Measurements from ENCODE around the gene RMRP. TPM values are rescaled to one million over a fixed set of nuclear protein-coding genes. Genes with fewer than 3 reads are reported as not detected.

Gene RMRP
- total and polyA plus RNA-seq, 2 experiments from 2014 or later = 20,944 TPM; not detected in 1

GRCh38 chr9:35689542-35690293, 31.9 kb upstream of the RMRP start, which contains the start of gene TPM2:
TSS of gene TPM2 (minus strand) at chr9:35689925. CDS start at chr9:35689817, 108 bp downstream.
- Histone ChIP-seq H3K4me3 (peak within 1 kb of the TSS; percentile 98), H3K4me2 (ENCODE audit: unreplicated experiment) (peak within 1 kb of the TSS; percentile 89), H3K27me3 (replicated peaks; ENCODE audit: insufficient read depth) (no peaks in the 10 kb centered on the region), H2AFZ (peak within 1 kb of the TSS; percentile 44), H3K9ac (peak within 1 kb of the TSS; percentile 94), H3K27ac (peak within 1 kb of the TSS; percentile 89), H4K20me1 (ENCODE audit: insufficient read depth) (peaks cover 36% of the 10 kb centered on the region), H3F3A (ENCODE audit: insufficient read depth) (peaks cover 73% of the 10 kb centered on the region), H3K79me2 (ENCODE audit: insufficient read depth) (peaks cover 59% of the 10 kb centered on the region), H3K36me3 (ENCODE audit: low read depth) (peaks cover 22% of the 10 kb centered on the region), H3K4me1 (ENCODE audit: insufficient read depth) (peaks cover 40% of the 10 kb centered on the region), H3K9me3 (ENCODE audit: low read depth) (no peaks in the 10 kb centered on the region), H3K9me2 (ENCODE audit: insufficient read depth) (no peaks in the 10 kb centered on the region)
- WGBS, 2 experiments (ENCODE audit: low coverage in 1 of 2, low lambda C conversion rate in 2 of 2, missing lambda C conversion rate in 2 of 2) = 1 to 2% methylated on average over 29 to 44 of the region's 61 CpGs
- in situ Hi-C loops (cut with MboI) = no loop called here
- peak; percentile 90 for DNase-seq
- TF ChIP-seq EZH2phosphoT487 (IDR thresholded peaks at IDR 0.05; ENCODE audit: insufficient read depth, low read depth) (no peak), EZH2 (IDR thresholded peaks at IDR 0.05; ENCODE audit: insufficient read depth, poor library complexity, severe bottlenecking) (no peak)

- H3K27me3 ChIP-seq (replicated peaks; ENCODE audit: insufficient read depth) = no peaks in the 10 kb centered on the region
- H3K9me3 ChIP-seq (ENCODE audit: low read depth) = no peaks in the 10 kb centered on the region
- H3K36me3 ChIP-seq (ENCODE audit: low read depth) = peaks cover 29% of the 10 kb centered on the region
- peak overlapping the region; percentile 89 for H3K4me2 ChIP-seq (ENCODE audit: unreplicated experiment)
- peaks cover 43% of the 10 kb centered on the region for H4K20me1 ChIP-seq (ENCODE audit: insufficient read depth)
- DNase-seq = peak; percentile 91
- H3K4me1 ChIP-seq (ENCODE audit: insufficient read depth) = peaks cover 37% of the 10 kb centered on the region
- in situ Hi-C loops (cut with MboI) = no loop called here
- peak overlapping the region; percentile 98 for H3K4me3 ChIP-seq
- WGBS, 2 experiments (ENCODE audit: low coverage in 1 of 2, low lambda C conversion rate in 2 of 2, missing lambda C conversion rate in 2 of 2) = 25 to 26% methylated on average over 12 of the region's 12 CpGs
- H3K27ac ChIP-seq = peak overlapping the region; percentile 89
- H3K9ac ChIP-seq = peak overlapping the region; percentile 94
- no peak for TF ChIP-seq EZH2 (IDR thresholded peaks at IDR 0.05; ENCODE audit: insufficient read depth, poor library complexity, severe bottlenecking)
- TF ChIP-seq EZH2phosphoT487 (IDR thresholded peaks at IDR 0.05; ENCODE audit: insufficient read depth, low read depth) = no peak
- H2AFZ ChIP-seq = no peak overlapping the region
- H3K9me2 ChIP-seq (ENCODE audit: insufficient read depth) = no peaks in the 10 kb centered on the region
- peaks cover 66% of the 10 kb centered on the region for H3K79me2 ChIP-seq (ENCODE audit: insufficient read depth)
- H3F3A ChIP-seq (ENCODE audit: insufficient read depth) = peaks cover 75% of the 10 kb centered on the region
These were observed 31.0 kb upstream of the RMRP start for GRCh38 chr9:35688558-35689541.

- DNase-seq = no peak
- no peak overlapping the region for H2AFZ ChIP-seq
- peaks cover 75% of the 10 kb centered on the region for H3F3A ChIP-seq (ENCODE audit: insufficient read depth)
- H3K9me3 ChIP-seq (ENCODE audit: low read depth) = no peaks in the 10 kb centered on the region
- H4K20me1 ChIP-seq (ENCODE audit: insufficient read depth) = peaks cover 49% of the 10 kb centered on the region
- H3K4me1 ChIP-seq (ENCODE audit: insufficient read depth) = peaks cover 43% of the 10 kb centered on the region
- in situ Hi-C loops (cut with MboI) = no loop called here
- peaks cover 68% of the 10 kb centered on the region for H3K79me2 ChIP-seq (ENCODE audit: insufficient read depth)
- TF ChIP-seq EZH2phosphoT487 (IDR thresholded peaks at IDR 0.05; ENCODE audit: insufficient read depth, low read depth) (no peak), EZH2 (IDR thresholded peaks at IDR 0.05; ENCODE audit: insufficient read depth, poor library complexity, severe bottlenecking) (no peak)
- peak overlapping the region; percentile 89 for H3K4me2 ChIP-seq (ENCODE audit: unreplicated experiment)
- no peaks in the 10 kb centered on the region for H3K27me3 ChIP-seq (replicated peaks; ENCODE audit: insufficient read depth)
- H3K9ac ChIP-seq = peak overlapping the region; percentile 94
- 74 to 81% methylated on average over 2 of the region's 2 CpGs for WGBS, 2 experiments (ENCODE audit: low coverage in 1 of 2, low lambda C conversion rate in 2 of 2, missing lambda C conversion rate in 2 of 2)
- no peaks in the 10 kb centered on the region for H3K9me2 ChIP-seq (ENCODE audit: insufficient read depth)
- peak overlapping the region; percentile 89 for H3K27ac ChIP-seq
- H3K4me3 ChIP-seq = peak overlapping the region; percentile 98
- H3K36me3 ChIP-seq (ENCODE audit: low read depth) = peaks cover 37% of the 10 kb centered on the region
These were observed 30.2 kb upstream of the RMRP start for GRCh38 chr9:35687972-35688557.

- TF ChIP-seq EZH2phosphoT487 (IDR thresholded peaks at IDR 0.05; ENCODE audit: insufficient read depth, low read depth) (no peak), EZH2 (IDR thresholded peaks at IDR 0.05; ENCODE audit: insufficient read depth, poor library complexity, severe bottlenecking) (no peak)
- Histone ChIP-seq H3K9me3 (ENCODE audit: low read depth) (no peaks in the 10 kb centered on the region), H3K9me2 (ENCODE audit: insufficient read depth) (no peaks in the 10 kb centered on the region), H3K4me3 (peak overlapping the region; percentile 98), H3K4me2 (ENCODE audit: unreplicated experiment) (peak overlapping the region; percentile 89), H3K9ac (peak overlapping the region; percentile 94), H3K27ac (no peak overlapping the region), H4K20me1 (ENCODE audit: insufficient read depth) (peaks cover 49% of the 10 kb centered on the region), H3K27me3 (replicated peaks; ENCODE audit: insufficient read depth) (no peaks in the 10 kb centered on the region), H3K36me3 (ENCODE audit: low read depth) (peaks cover 44% of the 10 kb centered on the region), H3K4me1 (ENCODE audit: insufficient read depth) (peaks cover 43% of the 10 kb centered on the region), H3K79me2 (ENCODE audit: insufficient read depth) (peaks cover 68% of the 10 kb centered on the region), H2AFZ (no peak overlapping the region), H3F3A (ENCODE audit: insufficient read depth) (peaks cover 79% of the 10 kb centered on the region)
- in situ Hi-C loops (cut with MboI) = no loop called here
- no peak for DNase-seq
- WGBS, 2 experiments (ENCODE audit: low coverage in 1 of 2, low lambda C conversion rate in 2 of 2, missing lambda C conversion rate in 2 of 2) = 56 to 67% methylated on average over 2 of the region's 2 CpGs
These were observed 29.5 kb upstream of the RMRP start for GRCh38 chr9:35687306-35687705.

All from GM23248 (cell line).